Lower leg skin (tissue), 3 donors: Measurements from ENCODE around the gene TUBG2.

Experiments
- CTCF ChIP-seq, 3 donors: fragments of 450-650 bp; IDR thresholded peaks; one replicate each; pipeline ENCODE4 v1.5.1; 2016; ENCODE audit warnings: antibody characterized with exemption in 3 of 3, mild to moderate bottlenecking in 3 of 3, moderate library complexity in 2 of 3
- POLR2A ChIP-seq, 2 donors: fragments of 450-650 bp; IDR thresholded peaks; one replicate each; pipeline ENCODE4 v1.6.1; 2016 to 2017; ENCODE audit warnings: antibody characterized with exemption in 2 of 2, mild to moderate bottlenecking in 1 of 2, moderate library complexity in 1 of 2

GRCh38 chr17:42660692-42661345 is 1.7 kb downstream of the TUBG2 start:
- TF ChIP-seq CTCF (IDR thresholded peaks at IDR 0.05) (no peak), POLR2A (IDR thresholded peaks at IDR 0.05) (no peak)
